KMS-11 (cell line): Measurements from ENCODE around the gene UTP4.

ENCODE experiments used
- H2AFZ ChIP-seq: fragments of 200-600 bp; sonication (generic); 2 replicates; pipeline ENCODE4 v1.6.1; 2016; ENCODE audit warnings: antibody characterized with exemption, mixed run types, low read depth
- H3K27ac ChIP-seq: fragments of 200-600 bp; sonication (generic); 2 replicates; pipeline ENCODE4 v1.6.1; 2016; ENCODE audit warnings: mild to moderate bottlenecking, mixed run types
- H3K27me3 ChIP-seq: fragments of 200-600 bp; sonication (generic); 2 replicates; pipeline ENCODE4 v1.6.1; 2017; ENCODE audit warnings: mild to moderate bottlenecking, low read depth, mixed run types, moderate library complexity; ENCODE audit not compliant: insufficient read depth
- H3K36me3 ChIP-seq: fragments of 200-600 bp; sonication (generic); 2 replicates; pipeline ENCODE4 v1.6.1; 2017; ENCODE audit warnings: mild to moderate bottlenecking, mixed run types; ENCODE audit not compliant: insufficient read depth
- H3K4me1 ChIP-seq: fragments of 200-600 bp; sonication (generic); 2 replicates; pipeline ENCODE4 v1.6.1; 2016; ENCODE audit warnings: mild to moderate bottlenecking, low read depth, mixed run types; ENCODE audit not compliant: poor library complexity, severe bottlenecking
- H3K4me2 ChIP-seq: fragments of 200-600 bp; sonication (generic); 2 replicates; pipeline ENCODE4 v1.7.0; 2016; ENCODE audit warnings: mild to moderate bottlenecking, mixed run types
- H3K4me3 ChIP-seq: fragments of 200-600 bp; sonication (generic); IDR thresholded peaks from 2 replicates; pipeline ENCODE4 v1.6.1; 2017; ENCODE audit warnings: low read depth, low read length, mixed read lengths; ENCODE audit not compliant: insufficient read depth
- H3K79me2 ChIP-seq: fragments of 200-600 bp; sonication (generic); 2 replicates; pipeline ENCODE4 v1.6.1; 2016; ENCODE audit warnings: low read depth, mixed run types; ENCODE audit not compliant: insufficient read depth
- H3K9ac ChIP-seq: fragments of 200-600 bp; sonication (generic); 2 replicates; pipeline ENCODE4 v1.6.1; 2016; ENCODE audit warnings: mild to moderate bottlenecking, mixed run types
- H4K20me1 ChIP-seq: fragments of 200-600 bp; sonication (generic); 2 replicates; pipeline ENCODE4 v1.6.1; 2016; ENCODE audit warnings: mild to moderate bottlenecking, mixed run types; ENCODE audit not compliant: insufficient read depth
- TF ChIP-seq, protein P1 (sequence below): fragments of 200-600 bp; sonication (generic); conservative IDR thresholded peaks from 2 replicates; pipeline ENCODE4 v1.6.1; 2017; ENCODE audit warnings: low read depth, mild to moderate bottlenecking, antibody characterized with exemption, low read length, moderate library complexity, mixed read lengths

Gene UTP4

DNA sequence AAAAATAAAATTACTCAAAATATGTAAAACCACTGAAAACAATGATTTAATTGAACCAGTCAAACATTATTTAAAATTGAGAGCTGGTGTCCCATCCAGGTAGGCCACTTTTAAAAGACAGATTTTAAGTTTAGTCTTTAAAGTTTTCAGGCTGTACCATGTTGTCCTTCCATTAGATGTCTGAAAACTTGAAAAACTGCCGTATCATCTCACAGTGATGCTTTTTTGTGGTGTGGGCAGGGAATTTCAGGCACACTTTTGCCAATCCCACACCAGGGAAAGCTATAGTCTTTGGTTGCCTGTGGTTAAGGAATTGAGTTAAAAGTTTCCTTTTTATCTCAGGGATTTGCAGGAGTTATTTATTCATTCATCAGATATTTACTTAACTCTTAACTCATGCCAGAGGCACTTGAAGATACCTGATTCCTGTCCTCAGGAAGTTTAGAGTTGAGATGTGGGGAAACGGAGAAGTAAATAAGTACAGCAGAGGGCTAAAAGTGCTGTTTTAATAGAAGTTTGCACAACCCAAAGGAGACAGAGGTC lies 57.7 kb downstream of the UTP4 start:
- Histone ChIP-seq H3K4me2 (peak overlapping the region; percentile 94), H4K20me1 (no peaks in the 10 kb centered on the region), H3K79me2 (peaks cover 32% of the 10 kb centered on the region), H3K4me1 (peaks cover 46% of the 10 kb centered on the region), H2AFZ (no peak overlapping the region), H3K36me3 (no peaks in the 10 kb centered on the region), H3K27me3 (no peaks in the 10 kb centered on the region), H3K9ac (no peak overlapping the region), H3K4me3 (no peak overlapping the region), H3K27ac (no peak overlapping the region)
- TF ChIP-seq, protein P1, sequence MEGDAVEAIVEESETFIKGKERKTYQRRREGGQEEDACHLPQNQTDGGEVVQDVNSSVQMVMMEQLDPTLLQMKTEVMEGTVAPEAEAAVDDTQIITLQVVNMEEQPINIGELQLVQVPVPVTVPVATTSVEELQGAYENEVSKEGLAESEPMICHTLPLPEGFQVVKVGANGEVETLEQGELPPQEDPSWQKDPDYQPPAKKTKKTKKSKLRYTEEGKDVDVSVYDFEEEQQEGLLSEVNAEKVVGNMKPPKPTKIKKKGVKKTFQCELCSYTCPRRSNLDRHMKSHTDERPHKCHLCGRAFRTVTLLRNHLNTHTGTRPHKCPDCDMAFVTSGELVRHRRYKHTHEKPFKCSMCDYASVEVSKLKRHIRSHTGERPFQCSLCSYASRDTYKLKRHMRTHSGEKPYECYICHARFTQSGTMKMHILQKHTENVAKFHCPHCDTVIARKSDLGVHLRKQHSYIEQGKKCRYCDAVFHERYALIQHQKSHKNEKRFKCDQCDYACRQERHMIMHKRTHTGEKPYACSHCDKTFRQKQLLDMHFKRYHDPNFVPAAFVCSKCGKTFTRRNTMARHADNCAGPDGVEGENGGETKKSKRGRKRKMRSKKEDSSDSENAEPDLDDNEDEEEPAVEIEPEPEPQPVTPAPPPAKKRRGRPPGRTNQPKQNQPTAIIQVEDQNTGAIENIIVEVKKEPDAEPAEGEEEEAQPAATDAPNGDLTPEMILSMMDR = no peak

DNA sequence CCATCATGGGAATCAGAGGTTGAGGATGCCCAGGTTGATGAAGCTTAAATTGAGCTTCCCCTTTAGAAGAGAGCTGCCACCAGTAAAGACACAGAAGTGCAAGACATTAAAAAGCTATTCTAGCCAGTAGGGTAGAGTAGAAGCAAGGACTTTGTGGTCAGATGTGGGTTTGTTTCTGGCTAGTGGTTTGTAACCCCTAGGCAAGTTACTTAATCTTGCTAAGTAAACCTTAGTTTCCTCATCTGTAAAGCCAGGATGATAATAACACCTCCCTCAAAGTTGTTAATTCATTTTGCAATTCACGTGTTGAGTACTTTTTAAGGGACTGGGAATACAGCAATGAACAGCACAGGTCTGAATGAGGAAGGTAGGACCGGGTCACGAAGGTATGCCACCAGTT lies 58.1 kb downstream of the UTP4 start:
- H3K4me2 ChIP-seq = peak overlapping the region; percentile 94
- TF ChIP-seq, protein P1 = no peak
- H3K27ac ChIP-seq = no peak overlapping the region; the same call in 1 of the 2 replicates
- H2AFZ ChIP-seq = no peak overlapping the region
- peaks cover 32% of the 10 kb centered on the region for H3K79me2 ChIP-seq
- no peaks in the 10 kb centered on the region for H3K36me3 ChIP-seq
- H3K4me3 ChIP-seq = no peak overlapping the region
- H3K27me3 ChIP-seq = no peaks in the 10 kb centered on the region
- peaks cover 41% of the 10 kb centered on the region for H3K4me1 ChIP-seq
- H4K20me1 ChIP-seq = no peaks in the 10 kb centered on the region
- no peak overlapping the region for H3K9ac ChIP-seq

DNA sequence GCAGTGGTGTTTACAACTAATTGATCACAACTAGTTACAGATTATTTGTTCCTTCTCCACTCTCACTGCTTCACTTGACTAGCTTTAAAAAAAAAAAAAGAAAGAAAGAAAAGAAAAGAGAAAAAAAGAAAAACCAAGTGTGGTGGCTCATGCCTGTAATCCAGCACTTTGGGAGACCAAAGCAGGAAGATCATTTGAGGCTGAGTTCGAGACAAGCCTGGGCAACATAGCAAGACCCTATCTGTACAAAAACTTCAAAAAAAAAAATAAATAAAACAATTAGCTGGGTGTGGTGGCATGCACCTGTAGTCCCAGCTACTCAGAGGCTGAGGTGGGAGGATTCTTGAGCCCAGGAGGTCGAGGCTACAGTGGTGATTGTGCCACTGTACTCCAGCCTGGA lies 58.7 kb downstream of the UTP4 start:
- Histone ChIP-seq H3K27me3 (no peaks in the 10 kb centered on the region), H4K20me1 (no peaks in the 10 kb centered on the region), H2AFZ (no peak overlapping the region), H3K4me3 (no peak overlapping the region), H3K4me1 (peaks cover 36% of the 10 kb centered on the region), H3K36me3 (no peaks in the 10 kb centered on the region), H3K9ac (no peak overlapping the region), H3K79me2 (peaks cover 32% of the 10 kb centered on the region), H3K27ac (no peak overlapping the region), H3K4me2 (peak overlapping the region; percentile 94; the same call in 1 of the 2 replicates)
- TF ChIP-seq, protein P1 = no peak

DNA sequence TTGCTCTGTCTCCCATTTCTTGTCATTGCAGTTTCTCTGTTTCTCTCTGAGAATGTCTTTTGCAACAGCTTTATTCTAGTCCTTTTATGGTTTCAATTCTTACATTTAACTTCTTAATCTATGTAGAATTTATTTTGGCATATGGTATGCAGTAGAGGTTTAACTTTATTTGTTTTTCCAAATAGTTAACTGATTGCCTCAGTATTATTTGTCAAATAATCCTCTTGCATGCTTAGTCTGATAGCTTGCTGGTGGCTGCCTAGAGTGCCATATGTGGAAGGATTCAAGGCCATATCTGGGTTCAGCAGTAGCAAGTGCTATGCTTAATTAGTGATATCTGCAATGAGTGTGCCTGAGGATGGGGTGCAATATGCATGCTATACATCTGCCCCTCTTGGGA lies 61.4 kb downstream of the UTP4 start:
- no peak overlapping the region for H3K4me2 ChIP-seq
- TF ChIP-seq, protein P1 = no peak
- peaks cover 31% of the 10 kb centered on the region for H3K79me2 ChIP-seq
- no peak overlapping the region for H2AFZ ChIP-seq
- H3K27me3 ChIP-seq = no peaks in the 10 kb centered on the region
- peaks cover 24% of the 10 kb centered on the region for H3K4me1 ChIP-seq
- H3K4me3 ChIP-seq = no peak overlapping the region
- H3K27ac ChIP-seq = no peak overlapping the region
- H4K20me1 ChIP-seq = no peaks in the 10 kb centered on the region
- H3K9ac ChIP-seq = no peak overlapping the region
- no peaks in the 10 kb centered on the region for H3K36me3 ChIP-seq
